GM12878 (cell line): ENCODE data around the gene TGFBR1. TPM values are rescaled to one million over a fixed set of nuclear protein-coding genes. Genes with fewer than 3 reads are reported as not detected.

Source experiments
- ATAC-seq: fragments of 200-7000 bp; cut with Tn5 transposase; 3 replicates; pipeline ENCODE4 v1.9.1; 2020; ENCODE audit warnings: mild to moderate bottlenecking, moderate library complexity
- BruUV-seq: library from RNA; stranded (reverse); fragments of 400-500 nt; replicated peaks from 2 replicates; lab custom pipeline; 2021; lab: Mats Ljungman, UMichigan
- CTCF ChIA-PET: fragments of 300-600 bp; sonication (Branson Sonifier 250); formaldehyde crosslinking; extraction: SDS; loops from one replicate; lab custom pipeline; 2021; ENCODE audit warnings: inconsistent platforms; lab: Yijun Ruan, JAX
- POLR2A ChIA-PET: fragments of 350-600 bp; formaldehyde crosslinking; extraction: SDS; loops from one replicate; lab custom pipeline; 2021; ENCODE audit warnings: inconsistent platforms; lab: Charles Lee
- RAD21 ChIA-PET: fragments of 300-600 bp; sonication (Branson Sonifier 250); formaldehyde crosslinking; loops from one replicate; lab custom pipeline; 2023; ENCODE audit warnings: antibody characterized with exemption; ENCODE audit not compliant: unreplicated experiment; lab: Charles Lee
- SMC1A ChIA-PET: fragments of 300-600 bp; sonication (Branson Sonifier 250); formaldehyde crosslinking; loops from one replicate; lab custom pipeline; 2023; ENCODE audit not compliant: unreplicated experiment, uncharacterized antibody; lab: Charles Lee
- DNase-seq: peaks from one replicate; pipeline ENCODE4 v3.0.0-alpha.2; 2011; ENCODE audit warnings: low read depth, low spot score
- FAIRE-seq: peaks from 3 replicates; lab custom pipeline; 2011; peaks lifted over from hg19 to GRCh38; lab: Jason Lieb, UNC
- H2AFZ ChIP-seq: 2 replicates; pipeline ENCODE4 v1.6.0; 2011; ENCODE audit warnings: low read depth, low read length, control low read depth; ENCODE audit not compliant: control insufficient read depth
- H3K27ac ChIP-seq: 2 replicates; pipeline ENCODE4 v1.5.1; 2011; ENCODE audit warnings: control low read depth; ENCODE audit not compliant: control insufficient read depth, insufficient read depth
- H3K27me3 ChIP-seq, 2 experiments: replicated peaks in 1 of 2; 2 replicates each; pipeline versions ENCODE4 v1.6.0 to v1.6.1; 2011; ENCODE audit warnings: low read length in 1 of 2; ENCODE audit not compliant: control insufficient read depth in 2 of 2, insufficient read depth in 2 of 2
- H3K36me3 ChIP-seq, 2 experiments: 2 replicates each; pipeline ENCODE4 v1.5.1; 2011; ENCODE audit warnings: low read length in 1 of 2; ENCODE audit not compliant: control insufficient read depth in 2 of 2, insufficient read depth in 2 of 2
- H3K4me1 ChIP-seq: 2 replicates; pipeline ENCODE4 v1.6.1; 2011; ENCODE audit warnings: mild to moderate bottlenecking, low read length, moderate library complexity, mixed read lengths; ENCODE audit not compliant: control insufficient read depth, insufficient read depth
- H3K4me2 ChIP-seq: 2 replicates; pipeline ENCODE4 v1.6.0; 2011; ENCODE audit warnings: control low read depth; ENCODE audit not compliant: control insufficient read depth, insufficient read depth
- H3K4me3 ChIP-seq: fragments of 200-600 bp; sonication (generic); 2 replicates; pipeline ENCODE4 v1.5.1; 2016
- H3K79me2 ChIP-seq: 2 replicates; pipeline ENCODE4 v1.6.0; 2011; ENCODE audit warnings: low read length; ENCODE audit not compliant: control insufficient read depth, insufficient read depth
- H3K9ac ChIP-seq: 2 replicates; pipeline ENCODE4 v1.8.0; 2011; ENCODE audit warnings: low read length, control low read depth, mixed read lengths; ENCODE audit not compliant: control insufficient read depth, insufficient read depth
- H3K9me3 ChIP-seq: replicated peaks from 3 replicates; pipeline ENCODE4 v1.5.1; 2011; ENCODE audit warnings: mild to moderate bottlenecking, low read length; ENCODE audit not compliant: control insufficient read depth, insufficient read depth
- H4K20me1 ChIP-seq: 2 replicates; pipeline ENCODE4 v1.6.0; 2011; ENCODE audit not compliant: control insufficient read depth, insufficient read depth
- FOS ChIP-seq: IDR thresholded peaks from 3 replicates; pipeline ENCODE4 v1.6.1; 2011; ENCODE audit warnings: borderline replicate concordance; ENCODE audit not compliant: insufficient read length; ENCODE audit errors: extremely low read depth
- GATAD2B ChIP-seq: fragments of 450-650 bp; conservative IDR thresholded peaks from 2 replicates; pipeline ENCODE4 v1.6.1; 2017; ENCODE audit warnings: low read depth, mild to moderate bottlenecking, moderate library complexity
- KAT2A ChIP-seq: conservative IDR thresholded peaks from 2 replicates; pipeline ENCODE4 v1.6.1; 2011; ENCODE audit warnings: low read depth, low read length; ENCODE audit not compliant: control insufficient read depth
- KLF5 ChIP-seq: fragments of 450-650 bp; IDR thresholded peaks from 2 replicates; pipeline ENCODE4 v1.6.1; 2014; ENCODE audit warnings: mild to moderate bottlenecking; ENCODE audit not compliant: partially characterized antibody
- SMAD5 ChIP-seq: IDR thresholded peaks from 2 replicates; pipeline ENCODE4 v1.6.1; 2016; ENCODE audit warnings: antibody characterized with exemption, low read depth
- SP1 ChIP-seq: IDR thresholded peaks from one replicate; pipeline ENCODE4 v1.6.1; 2011; ENCODE audit warnings: low read depth, low read length
- WGBS: methylation state at CpG from one replicate; pipeline ENCODE4 v1.1.6; 2016; ENCODE audit warnings: low lambda C conversion rate; ENCODE audit not compliant: insufficient replicate concordance, insufficient coverage; ENCODE audit errors: missing lambda C conversion rate; 5-methylcytosine and 5-hydroxymethylcytosine counted together
- in situ Hi-C: fragments of 300-500 bp; cut with MboI; formaldehyde crosslinking; loops from 9 replicates; pipeline ENCODE4 v1.14.3; 2018; ENCODE audit warnings: mixed read lengths
- intact Hi-C: fragments of 100-400 bp; cut with micrococcal nuclease; formaldehyde crosslinking; loops from one replicate; pipeline ENCODE4 v1.14.2; 2022; ENCODE audit not compliant: unreplicated experiment
- polyA plus RNA-seq, 11 experiments: library from polyadenylated mRNA; depleted of rRNA in 4 of 11; unstranded in 6 of 11; stranded (reverse) in 5 of 11; fragments of >200 nt; fragmentation: Nextera tagmentation in 4 of 11; fragmentation: Illumina TruSeq in 1 of 11; extraction: Ambion mirVana in 4 of 11; extraction: Trizol in 1 of 11; gene quantifications; 1 replicate in 1 of 11; 2 replicates in 10 of 11; pipeline versions ENCODE4 v1.2.1 to v1.2.3, GENCODE V29; 2011 to 2016; ENCODE audit warnings: inconsistent platforms in 2 of 11, missing spikeins in 2 of 11, low read depth in 1 of 11
- total RNA-seq, 4 experiments: library from RNA; depleted of rRNA in 3 of 4; stranded (reverse); fragments of >200 nt in 3 of 4; fragmentation: Illumina TruSeq in 1 of 4; extraction: Trizol in 1 of 4; gene quantifications; 2 replicates each; pipeline versions ENCODE4 v1.2.1 to v1.2.3, GENCODE V29; 2013 to 2021
- TF ChIP-seq, protein P1 (sequence below): fragments of 150-350 bp; IDR thresholded peaks from 2 replicates; pipeline ENCODE4 v1.6.1; 2016; ENCODE audit warnings: low read depth, low read length
- TF ChIP-seq, protein P2 (sequence below): IDR thresholded peaks from 2 replicates; pipeline ENCODE4 v1.6.1; 2011; ENCODE audit warnings: borderline replicate concordance, low read depth, mild to moderate bottlenecking, moderate library complexity, low read length; ENCODE audit not compliant: insufficient read depth, poor library complexity, severe bottlenecking
- TF ChIP-seq, protein P3 (sequence below): fragments of 450-650 bp; IDR thresholded peaks from 2 replicates; pipeline ENCODE4 v1.6.1; 2016; ENCODE audit warnings: mild to moderate bottlenecking, moderate library complexity, borderline replicate concordance

The TGFBR1 gene
- total and polyA plus RNA-seq, 10 of the 15 experiments (the other 5 are each of a cell fraction or from before 2014, with no cell fraction given) = 2.9 to 27.2 (median 16.6) TPM

DNA sequence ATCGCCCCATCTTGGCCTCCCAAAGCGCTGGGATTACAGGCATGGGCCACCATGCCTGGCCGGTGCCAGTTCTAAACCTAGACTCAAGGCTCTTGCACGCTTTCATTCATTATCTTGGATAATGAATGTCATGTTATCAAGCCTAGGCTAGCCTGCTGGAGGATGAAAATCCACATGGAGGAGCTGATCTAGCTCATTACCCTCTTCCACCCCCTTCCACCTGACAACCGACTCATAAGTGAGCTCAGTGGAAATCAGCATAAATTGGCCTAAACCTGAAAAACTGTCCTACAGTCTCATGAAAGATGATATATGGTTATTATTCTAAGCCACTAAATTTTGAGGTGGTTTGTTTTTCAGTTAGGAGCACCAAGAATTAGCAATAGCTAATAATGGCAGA is 3.6 kb upstream of the TGFBR1 start (continued):
- TF ChIP-seq, protein P1, sequence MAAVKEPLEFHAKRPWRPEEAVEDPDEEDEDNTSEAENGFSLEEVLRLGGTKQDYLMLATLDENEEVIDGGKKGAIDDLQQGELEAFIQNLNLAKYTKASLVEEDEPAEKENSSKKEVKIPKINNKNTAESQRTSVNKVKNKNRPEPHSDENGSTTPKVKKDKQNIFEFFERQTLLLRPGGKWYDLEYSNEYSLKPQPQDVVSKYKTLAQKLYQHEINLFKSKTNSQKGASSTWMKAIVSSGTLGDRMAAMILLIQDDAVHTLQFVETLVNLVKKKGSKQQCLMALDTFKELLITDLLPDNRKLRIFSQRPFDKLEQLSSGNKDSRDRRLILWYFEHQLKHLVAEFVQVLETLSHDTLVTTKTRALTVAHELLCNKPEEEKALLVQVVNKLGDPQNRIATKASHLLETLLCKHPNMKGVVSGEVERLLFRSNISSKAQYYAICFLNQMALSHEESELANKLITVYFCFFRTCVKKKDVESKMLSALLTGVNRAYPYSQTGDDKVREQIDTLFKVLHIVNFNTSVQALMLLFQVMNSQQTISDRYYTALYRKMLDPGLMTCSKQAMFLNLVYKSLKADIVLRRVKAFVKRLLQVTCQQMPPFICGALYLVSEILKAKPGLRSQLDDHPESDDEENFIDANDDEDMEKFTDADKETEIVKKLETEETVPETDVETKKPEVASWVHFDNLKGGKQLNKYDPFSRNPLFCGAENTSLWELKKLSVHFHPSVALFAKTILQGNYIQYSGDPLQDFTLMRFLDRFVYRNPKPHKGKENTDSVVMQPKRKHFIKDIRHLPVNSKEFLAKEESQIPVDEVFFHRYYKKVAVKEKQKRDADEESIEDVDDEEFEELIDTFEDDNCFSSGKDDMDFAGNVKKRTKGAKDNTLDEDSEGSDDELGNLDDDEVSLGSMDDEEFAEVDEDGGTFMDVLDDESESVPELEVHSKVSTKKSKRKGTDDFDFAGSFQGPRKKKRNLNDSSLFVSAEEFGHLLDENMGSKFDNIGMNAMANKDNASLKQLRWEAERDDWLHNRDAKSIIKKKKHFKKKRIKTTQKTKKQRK = no peak

DNA sequence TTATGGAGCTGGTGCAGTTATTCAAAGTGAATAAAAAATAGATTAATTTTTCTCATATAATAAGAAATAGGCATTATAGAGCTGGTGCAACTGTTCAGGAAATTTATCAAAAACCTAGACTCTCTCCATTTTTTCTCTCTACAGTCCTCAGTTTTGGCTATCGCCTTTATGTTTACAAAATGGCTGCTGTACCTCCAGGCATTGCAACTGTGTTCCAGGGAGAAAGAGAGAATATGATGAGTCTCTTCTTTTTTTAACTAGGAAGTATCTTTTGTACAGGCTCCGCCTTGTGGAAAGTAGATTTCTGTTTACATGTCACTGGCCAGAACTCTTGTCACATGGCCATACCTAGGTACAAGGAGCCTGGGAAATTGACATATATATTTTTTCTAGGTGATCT is 3.1 kb upstream of the TGFBR1 start:
- no peak for DNase-seq
- Histone ChIP-seq H4K20me1 (no peaks in the 10 kb centered on the region), H3K4me3 (no peak overlapping the region), H2AFZ (no peak overlapping the region), H3K79me2 (peaks cover 13% of the 10 kb centered on the region), H3K9me3 (no peaks in the 10 kb centered on the region), H3K27me3 (no peaks in the 10 kb centered on the region; a peak in 1 of 4 replicates), H3K4me1 (peaks cover 8% of the 10 kb centered on the region; the same call in 1 of the 2 replicates), H3K36me3 (no peaks in the 10 kb centered on the region), H3K27ac (no peak overlapping the region), H3K4me2 (no peak overlapping the region), H3K9ac (no peak overlapping the region)
- ChIA-PET SMC1A (interaction anchor here (0.6 to 7.8 kb wide), 6 partner anchors 18 to 105 kb away, joined by 3 to 113 read pairs (median 4); no protein-coding TSS in a partner anchor), RAD21 (interaction anchor here (0.6 to 7.2 kb wide), 2 partner anchors 35 to 36 kb away, joined by 4 to 83 read pairs; no protein-coding TSS in a partner anchor), CTCF (interaction anchor here (0.9 to 3.4 kb wide), 5 partner anchors 13 to 104 kb away, joined by 3 to 20 read pairs (median 4); no protein-coding TSS in a partner anchor), POLR2A (interaction anchor here (2.3 kb wide), 1 partner anchor 17 kb away, joined by 6 read pairs; no protein-coding TSS in a partner anchor)
- 97% methylated on average over 2 of the region's 2 CpGs for WGBS
- no peak for FAIRE-seq
- intact Hi-C loops (no loop called here), in situ Hi-C loops (no loop called here)
- no TSS peak for BruUV-seq
- ATAC-seq = no peak
- TF ChIP-seq SMAD5 (no peak), SP1 (no peak), GATAD2B (no peak), FOS (no peak), KLF5 (no peak), KAT2A (no peak)
- TF ChIP-seq, protein P2, sequence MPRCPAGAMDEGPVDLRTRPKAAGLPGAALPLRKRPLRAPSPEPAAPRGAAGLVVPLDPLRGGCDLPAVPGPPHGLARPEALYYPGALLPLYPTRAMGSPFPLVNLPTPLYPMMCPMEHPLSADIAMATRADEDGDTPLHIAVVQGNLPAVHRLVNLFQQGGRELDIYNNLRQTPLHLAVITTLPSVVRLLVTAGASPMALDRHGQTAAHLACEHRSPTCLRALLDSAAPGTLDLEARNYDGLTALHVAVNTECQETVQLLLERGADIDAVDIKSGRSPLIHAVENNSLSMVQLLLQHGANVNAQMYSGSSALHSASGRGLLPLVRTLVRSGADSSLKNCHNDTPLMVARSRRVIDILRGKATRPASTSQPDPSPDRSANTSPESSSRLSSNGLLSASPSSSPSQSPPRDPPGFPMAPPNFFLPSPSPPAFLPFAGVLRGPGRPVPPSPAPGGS = no peak
- TF ChIP-seq, protein P3, sequence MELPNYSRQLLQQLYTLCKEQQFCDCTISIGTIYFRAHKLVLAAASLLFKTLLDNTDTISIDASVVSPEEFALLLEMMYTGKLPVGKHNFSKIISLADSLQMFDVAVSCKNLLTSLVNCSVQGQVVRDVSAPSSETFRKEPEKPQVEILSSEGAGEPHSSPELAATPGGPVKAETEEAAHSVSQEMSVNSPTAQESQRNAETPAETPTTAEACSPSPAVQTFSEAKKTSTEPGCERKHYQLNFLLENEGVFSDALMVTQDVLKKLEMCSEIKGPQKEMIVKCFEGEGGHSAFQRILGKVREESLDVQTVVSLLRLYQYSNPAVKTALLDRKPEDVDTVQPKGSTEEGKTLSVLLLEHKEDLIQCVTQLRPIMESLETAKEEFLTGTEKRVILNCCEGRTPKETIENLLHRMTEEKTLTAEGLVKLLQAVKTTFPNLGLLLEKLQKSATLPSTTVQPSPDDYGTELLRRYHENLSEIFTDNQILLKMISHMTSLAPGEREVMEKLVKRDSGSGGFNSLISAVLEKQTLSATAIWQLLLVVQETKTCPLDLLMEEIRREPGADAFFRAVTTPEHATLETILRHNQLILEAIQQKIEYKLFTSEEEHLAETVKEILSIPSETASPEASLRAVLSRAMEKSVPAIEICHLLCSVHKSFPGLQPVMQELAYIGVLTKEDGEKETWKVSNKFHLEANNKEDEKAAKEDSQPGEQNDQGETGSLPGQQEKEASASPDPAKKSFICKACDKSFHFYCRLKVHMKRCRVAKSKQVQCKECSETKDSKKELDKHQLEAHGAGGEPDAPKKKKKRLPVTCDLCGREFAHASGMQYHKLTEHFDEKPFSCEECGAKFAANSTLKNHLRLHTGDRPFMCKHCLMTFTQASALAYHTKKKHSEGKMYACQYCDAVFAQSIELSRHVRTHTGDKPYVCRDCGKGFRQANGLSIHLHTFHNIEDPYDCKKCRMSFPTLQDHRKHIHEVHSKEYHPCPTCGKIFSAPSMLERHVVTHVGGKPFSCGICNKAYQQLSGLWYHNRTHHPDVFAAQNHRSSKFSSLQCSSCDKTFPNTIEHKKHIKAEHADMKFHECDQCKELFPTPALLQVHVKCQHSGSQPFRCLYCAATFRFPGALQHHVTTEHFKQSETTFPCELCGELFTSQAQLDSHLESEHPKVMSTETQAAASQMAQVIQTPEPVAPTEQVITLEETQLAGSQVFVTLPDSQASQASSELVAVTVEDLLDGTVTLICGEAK = no peak
